Measurements from ENCODE around the gene PTGES2. TPM values are rescaled to one million over a fixed set of nuclear protein-coding genes. Genes with fewer than 3 reads are reported as not detected.

The PTGES2 gene
- total and polyA plus RNA-seq, 9 of the 15 experiments (the other 6 are each of a cell fraction or from before 2014, with no cell fraction given) = 2.4 to 196 (median 90.1) TPM

GRCh38 chr9:128073253-128073886, 54.2 kb downstream of the PTGES2 start:
- in situ Hi-C loops (cut with MboI) = no loop called here
- FAIRE-seq = no peak

More at GRCh38 chr9:128073253-128073886, 54.2 kb downstream of the PTGES2 start:
- Histone ChIP-seq H3K9me3 (replicated peaks; ENCODE audit: control insufficient read depth, insufficient read depth, low read depth, low read length) (no peaks in the 10 kb centered on the region), H3K4me3 (no peak overlapping the region), H4K20me1 (replicated peaks; ENCODE audit: control insufficient read depth, insufficient read depth, low read length) (peaks cover 11% of the 10 kb centered on the region; the same call in 1 of the 2 replicates), H3K27me3 (ENCODE audit: control insufficient read depth in 2 of 2, insufficient read depth in 2 of 2, low read length in 2 of 2) (no peaks in the 10 kb centered on the region), H3K36me3 (ENCODE audit: control insufficient read depth, insufficient read depth, low read length) (peaks cover 37% of the 10 kb centered on the region; the same call in 2 of the 3 replicates), H3K4me1 (replicated peaks in 1 of 2; ENCODE audit: control insufficient read depth in 2 of 2, insufficient read depth in 2 of 2, low read length in 2 of 2) (peaks cover 32 to 37% of the 10 kb centered on the region in 2 experiments), H3K9me1 (ENCODE audit: control insufficient read depth, insufficient read depth, low read length) (no peaks in the 10 kb centered on the region), H3K9ac (ENCODE audit: insufficient read depth in 1 of 2, low read depth in 2 of 2, low read length in 2 of 2) (peak overlapping the region in 1 of 2 experiments; percentile 34; a peak in 1 of 4 replicates), H2AFZ (ENCODE audit: low read depth, low read length) (no peak overlapping the region), H3K79me2 (ENCODE audit: control insufficient read depth, insufficient read depth, low read length) (peaks cover 94% of the 10 kb centered on the region), H3K27ac (ENCODE audit: extremely low read depth, low read depth, low read length) (peak overlapping the region; percentile 59; the same call in 2 of the 3 replicates), H3K4me2 (ENCODE audit: insufficient read depth, low read length) (peak overlapping the region; percentile 60)
- intact Hi-C loops (cut with micrococcal nuclease) = no loop called here
- BruUV-seq (replicated peaks) = no TSS peak
- no peak for ATAC-seq
- WGBS (ENCODE audit: insufficient coverage, low coverage, missing lambda C conversion rate) = 47% methylated on average over 7 of the region's 7 CpGs
- TF ChIP-seq JUND (IDR thresholded peaks at IDR 0.05; ENCODE audit: borderline replicate concordance, low read depth, low read length) = no peak
- 0 out of 3 replicates have a peak, but pooled peaks have one; percentile 10 for TF ChIP-seq JUND (tag; IDR thresholded peaks at IDR 0.05; ENCODE audit: borderline replicate concordance, low read depth, low read length)
- TF ChIP-seq TAL1 (IDR thresholded peaks at IDR 0.05) = 0 out of 2 replicates have a peak, but pooled peaks have one; percentile 11
- peak; percentile 91 for TF ChIP-seq CEBPB (tag; IDR thresholded peaks at IDR 0.05)
- TF ChIP-seq SMARCA4 (IDR thresholded peaks at IDR 0.05) = 0 out of 2 replicates have a peak, but pooled peaks have one; percentile 22
- TF ChIP-seq TEAD4 (IDR thresholded peaks at IDR 0.05; ENCODE audit: low read length) = 0 out of 2 replicates have a peak, but pooled peaks have one; percentile 6
- no peak for TF ChIP-seq TEAD4 (CRISPR knock-in tag; IDR thresholded peaks at IDR 0.05; ENCODE audit: borderline replicate concordance)
- TF ChIP-seq NR2C1 (IDR thresholded peaks at IDR 0.05) = no peak
- TF ChIP-seq NR2C1 (tag; IDR thresholded peaks at IDR 0.05) = 0 out of 2 replicates have a peak, but pooled peaks have one; percentile 9
- TF ChIP-seq ESRRA (IDR thresholded peaks at IDR 0.05; ENCODE audit: borderline replicate concordance, low read depth) = no peak
- TF ChIP-seq ZNF280A (IDR thresholded peaks at IDR 0.05; ENCODE audit: low read depth, partially characterized antibody) = no peak
- TF ChIP-seq CEBPG (CRISPR knock-in tag; IDR thresholded peaks at IDR 0.05) = peak; percentile 56
- peak; percentile 85 to 95 for TF ChIP-seq CEBPG (tag; conservative IDR thresholded peaks at IDR 0.05 in 1 of 2, IDR thresholded peaks at IDR 0.05 in 1 of 2)
- TF ChIP-seq SOX6 (IDR thresholded peaks at IDR 0.05) = 0 out of 2 replicates have a peak, but pooled peaks have one; percentile 7
- TF ChIP-seq TCF3 (CRISPR knock-in tag; IDR thresholded peaks at IDR 0.05) = 0 out of 2 replicates have a peak, but pooled peaks have one; percentile 5
- TF ChIP-seq FOSL1 (tag; conservative IDR thresholded peaks at IDR 0.05) = no peak
- no peak for DNase-seq (ENCODE audit: extremely low read depth in 1 of 4, low spot score in 3 of 4)
- CTCF ChIA-PET (ENCODE audit: low intra/inter-chr PET ratio) = no interaction called here
- POLR2A ChIA-PET = interaction anchor here (0.6 to 2.5 kb wide), 6 partner anchors 8 to 100 kb away, joined by 3 to 8 read pairs (median 4); no protein-coding TSS in a partner anchor
